Measurements from ENCODE around the gene AUP1.

Gene AUP1

DNA sequence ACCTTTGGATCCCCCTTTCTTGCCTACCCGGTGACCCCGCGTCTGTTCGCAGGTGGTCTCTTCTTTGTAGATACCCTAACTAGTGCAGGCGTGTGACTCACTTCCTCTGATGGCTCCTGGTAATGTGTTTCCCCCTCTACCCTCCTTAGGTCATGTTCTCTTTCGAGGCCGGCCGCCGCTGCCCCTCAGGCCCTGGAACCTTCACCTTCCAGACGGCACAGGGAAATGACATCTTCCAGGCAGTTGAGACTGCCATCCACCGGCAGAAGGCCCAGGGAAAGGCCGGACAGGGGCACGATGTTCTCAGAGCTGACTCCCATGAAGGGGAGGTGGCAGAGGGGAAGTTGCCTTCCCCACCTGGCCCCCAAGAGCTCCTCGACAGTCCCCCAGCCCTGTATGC, 26.7 kb upstream of the AUP1 start:
- DNase-seq: no peak

DNA sequence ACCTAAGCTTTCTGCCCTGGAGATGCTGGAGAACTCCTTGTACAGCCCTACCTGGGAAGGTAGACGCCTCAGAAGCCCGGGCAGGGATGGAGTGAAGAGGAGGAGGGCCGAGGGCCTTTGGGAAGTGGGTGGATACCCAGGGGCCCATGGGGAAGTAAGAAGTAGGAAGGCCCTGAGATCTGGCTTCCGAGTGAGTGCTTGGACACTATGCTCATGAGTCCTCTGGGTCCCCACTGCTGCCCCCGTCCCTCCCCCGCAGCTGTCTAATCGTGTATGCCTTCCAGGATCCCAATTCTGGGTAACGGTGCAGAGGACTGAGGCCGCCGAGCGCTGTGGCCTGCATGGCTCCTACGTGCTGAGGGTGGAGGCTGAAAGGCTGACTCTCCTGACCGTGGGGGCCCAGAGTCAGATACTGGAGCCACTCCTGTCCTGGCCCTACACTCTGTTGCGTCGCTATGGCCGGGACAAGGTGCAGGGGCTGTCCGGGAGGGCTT, 26.2 kb upstream of the AUP1 start:
- DNase-seq: no peak

DNA sequence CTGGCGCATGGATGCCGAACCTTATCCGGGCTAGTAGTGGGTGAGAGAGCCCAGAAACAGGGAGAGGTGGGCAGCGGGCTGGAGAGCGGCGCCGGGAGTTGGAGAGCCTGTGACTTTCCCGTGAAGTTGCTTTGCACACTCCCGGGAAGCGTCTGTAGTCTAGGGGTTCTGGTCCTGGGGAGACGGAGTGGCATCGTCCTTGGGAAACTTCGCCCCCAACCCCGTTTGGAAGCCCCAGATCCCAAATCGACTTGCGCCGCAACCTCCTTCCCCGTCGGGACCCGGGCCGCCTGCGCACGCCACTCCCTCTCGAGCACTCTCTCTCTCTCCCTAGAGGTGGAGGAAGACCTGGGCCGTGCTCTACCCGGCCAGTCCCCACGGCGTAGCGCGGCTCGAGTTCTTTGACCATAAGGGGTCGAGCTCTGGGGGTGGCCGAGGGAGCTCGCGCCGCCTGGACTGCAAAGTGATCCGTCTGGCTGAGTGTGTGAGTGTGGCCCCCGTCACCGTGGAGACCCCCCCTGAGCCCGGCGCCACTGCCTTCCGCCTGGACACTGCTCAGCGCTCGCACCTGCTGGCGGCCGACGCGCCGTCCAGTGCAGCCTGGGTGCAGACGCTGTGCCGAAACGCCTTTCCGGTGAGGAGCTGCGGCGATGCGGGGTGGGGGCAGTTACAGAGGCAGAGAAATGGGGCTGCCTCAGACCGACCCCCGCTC, 25.5 kb upstream of the AUP1 start:
- peak in 3 of 5 donors; percentile 24 to 47 (median 32) for DNase-seq

DNA sequence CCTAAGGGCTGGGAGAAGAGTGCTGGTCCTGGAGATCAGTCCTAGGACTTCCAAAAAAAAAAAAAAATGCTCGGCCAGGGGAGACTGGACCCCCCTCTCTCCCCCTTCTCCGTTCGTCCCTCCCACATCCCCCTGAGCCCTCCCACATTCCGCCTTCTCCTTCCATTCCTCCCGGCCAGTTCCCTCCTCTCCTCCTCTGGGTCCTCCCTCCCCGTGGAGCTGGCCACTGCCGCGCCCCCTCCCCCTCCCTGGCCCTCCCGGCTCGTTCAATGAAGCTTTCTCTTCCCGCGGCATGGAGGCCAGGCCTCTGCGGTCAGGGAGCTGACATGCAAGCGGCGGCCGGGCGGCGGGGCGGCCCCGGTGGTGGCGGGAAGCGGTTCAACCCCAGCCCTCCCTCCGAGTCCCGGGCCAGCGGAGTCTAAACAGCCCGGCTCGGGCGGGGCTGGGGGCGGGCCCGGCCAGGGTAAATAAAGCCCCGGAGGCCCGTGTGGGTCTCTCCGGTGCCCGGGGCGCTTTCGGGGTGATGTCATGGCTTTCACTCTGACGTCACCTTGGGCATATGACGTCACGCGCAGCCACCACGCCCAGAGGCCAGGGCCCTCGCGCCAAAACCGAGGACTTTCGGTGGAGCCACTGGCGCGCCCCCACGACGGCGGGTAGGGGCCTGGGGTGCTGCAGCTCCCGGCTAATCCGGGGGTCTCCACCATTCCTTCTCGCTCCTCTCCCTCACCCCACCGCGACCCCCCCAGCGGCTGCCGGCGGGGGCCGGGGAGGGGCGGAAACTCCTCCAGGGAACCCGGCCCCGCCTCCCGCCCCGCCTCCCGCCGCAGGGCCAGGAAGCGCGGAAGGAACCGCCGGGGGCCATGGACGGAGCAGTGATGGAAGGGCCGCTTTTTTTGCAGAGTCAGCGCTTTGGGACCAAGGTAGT, 24.6 kb upstream of the AUP1 start, which contains the start of the genes DOK1 and LOXL3:
Gene DOK1, plus strand, starts transcription at position 829 of the 928 bp plus-strand sequence. Its CDS starts 35 bp downstream, at position 864.
Gene LOXL3, minus strand, starts transcription at position 51 of the 928 bp plus-strand sequence. CDS start 1,308 bp downstream, outside the sequence.
- peak; percentile 75 to 85 (median 79) for DNase-seq

DNA sequence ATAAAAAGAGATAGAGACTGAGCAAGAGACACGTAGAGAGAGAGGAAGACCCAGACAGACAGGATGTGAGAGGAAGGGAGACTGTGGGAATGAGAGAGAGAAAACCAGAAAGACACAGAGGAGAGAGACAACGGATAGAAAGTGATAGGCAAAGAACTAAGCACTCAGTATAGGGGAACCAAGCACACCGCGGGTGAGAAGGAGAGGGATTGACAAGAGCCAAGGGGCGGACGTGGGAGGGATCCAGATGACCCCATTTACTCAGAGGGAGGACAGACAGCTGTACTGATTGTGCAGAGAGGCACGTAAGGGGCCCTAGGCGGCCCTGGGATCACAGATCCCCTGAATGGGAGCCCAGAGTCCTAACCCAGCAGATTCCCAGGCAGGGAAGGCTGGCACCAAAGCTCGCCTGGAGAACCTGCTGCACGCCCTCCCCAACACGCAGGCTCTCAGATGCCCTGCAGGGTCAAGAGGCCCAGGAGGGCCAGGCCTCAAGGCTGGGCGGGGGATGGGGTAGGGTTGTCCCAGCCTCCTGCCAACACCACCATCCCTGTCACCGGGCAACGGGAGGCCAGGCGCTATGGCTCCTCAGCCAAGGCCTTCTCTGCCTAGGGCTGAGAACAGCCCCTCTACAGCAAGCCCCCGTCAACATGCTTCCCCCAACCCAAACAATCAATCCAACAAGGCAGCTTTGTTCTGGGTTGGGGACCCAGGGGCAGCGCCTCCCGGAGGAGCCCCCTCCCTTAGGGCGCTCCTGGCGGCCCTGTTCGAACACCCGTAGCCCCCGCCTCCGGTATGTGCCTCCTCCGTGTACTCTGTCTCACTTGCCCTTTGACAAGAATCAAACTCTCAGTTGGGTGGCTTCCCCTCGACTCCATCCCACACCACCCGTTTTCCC, 23.7 kb upstream of the AUP1 start:
- DNase-seq: no peak

DNA sequence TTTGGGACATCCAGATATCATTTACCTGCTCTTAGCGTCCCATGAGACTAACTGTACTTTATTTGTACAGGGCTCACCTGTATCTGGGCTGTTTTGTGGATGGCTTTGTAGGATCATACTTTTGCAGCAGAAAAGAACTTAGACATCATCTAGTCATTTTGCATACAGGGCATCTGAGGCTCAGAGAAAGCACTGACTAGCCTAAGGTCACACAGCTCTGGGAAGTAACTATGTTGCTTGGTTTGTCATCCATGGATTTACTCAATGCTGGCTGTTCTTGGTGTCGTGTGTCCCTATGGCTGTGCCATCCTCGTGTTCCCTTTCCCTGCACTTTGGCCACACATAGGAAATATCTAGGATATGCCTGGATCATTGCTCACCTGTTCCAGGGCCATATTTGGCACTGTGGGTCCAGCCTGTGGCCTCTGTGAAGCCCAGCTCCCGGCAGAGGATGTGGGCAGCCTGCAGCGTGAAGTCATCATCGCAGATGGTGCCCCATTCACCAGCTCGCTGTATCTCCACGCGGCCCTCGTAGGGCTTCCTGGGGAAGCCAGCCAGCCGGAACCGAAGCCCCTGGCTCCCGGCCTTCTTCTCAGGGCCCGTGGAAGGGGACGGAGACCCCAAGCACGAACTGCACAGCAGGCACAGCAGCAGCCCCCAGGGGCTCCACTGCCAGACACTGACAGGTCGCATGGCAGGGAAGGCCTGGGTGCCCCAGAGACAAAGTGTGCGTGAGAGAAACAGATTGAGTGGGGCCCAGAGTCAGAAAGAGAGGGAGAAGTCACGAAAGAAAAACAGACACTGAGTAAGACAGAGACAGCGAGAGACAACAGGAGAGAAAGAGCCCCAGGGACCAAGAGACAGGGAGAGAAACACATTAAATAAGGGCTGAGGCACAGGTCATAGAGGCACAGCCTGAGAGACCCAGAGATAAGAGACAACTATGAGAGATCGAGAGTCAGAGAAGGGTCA, 22.7 kb upstream of the AUP1 start:
- no peak for DNase-seq

DNA sequence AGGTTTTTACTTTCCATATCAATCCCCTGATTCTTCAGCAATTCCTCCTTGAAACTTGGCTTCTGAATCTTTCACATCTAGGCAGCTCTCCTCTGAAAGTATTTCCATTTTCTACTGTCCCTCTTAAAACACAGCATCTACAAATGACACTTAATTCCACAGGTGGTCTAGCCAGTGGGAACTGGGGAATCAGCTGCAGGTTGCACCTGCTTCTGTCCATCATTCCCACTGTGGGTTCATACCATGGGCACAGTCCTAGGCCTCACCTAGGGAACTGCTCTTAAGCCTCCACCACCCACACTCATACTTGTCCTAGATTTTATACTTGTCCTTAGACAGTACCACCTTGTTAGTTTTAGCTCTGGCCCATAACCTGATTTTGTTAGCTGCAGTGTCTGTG, 22.0 kb upstream of the AUP1 start:
- no peak for DNase-seq

DNA sequence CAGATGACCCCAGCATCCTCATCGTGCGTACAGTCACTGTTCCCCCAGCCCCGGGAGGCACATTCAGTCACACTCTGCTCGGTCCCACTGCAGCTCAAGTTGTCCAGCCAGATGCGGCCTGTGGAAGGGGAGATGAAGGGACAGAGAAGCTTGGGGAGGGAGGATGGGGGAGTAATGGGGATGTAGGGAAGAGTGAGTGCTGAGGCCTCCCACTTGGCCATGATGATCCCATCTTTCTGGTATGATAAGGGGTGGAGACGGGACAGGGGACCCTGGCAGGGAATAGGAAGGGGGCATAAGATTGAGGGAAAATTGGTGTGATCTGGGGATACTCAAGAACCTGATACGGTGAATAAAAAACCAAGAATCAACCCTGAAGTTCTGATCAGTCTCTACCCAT, 20.7 kb upstream of the AUP1 start:
- no peak for DNase-seq

DNA sequence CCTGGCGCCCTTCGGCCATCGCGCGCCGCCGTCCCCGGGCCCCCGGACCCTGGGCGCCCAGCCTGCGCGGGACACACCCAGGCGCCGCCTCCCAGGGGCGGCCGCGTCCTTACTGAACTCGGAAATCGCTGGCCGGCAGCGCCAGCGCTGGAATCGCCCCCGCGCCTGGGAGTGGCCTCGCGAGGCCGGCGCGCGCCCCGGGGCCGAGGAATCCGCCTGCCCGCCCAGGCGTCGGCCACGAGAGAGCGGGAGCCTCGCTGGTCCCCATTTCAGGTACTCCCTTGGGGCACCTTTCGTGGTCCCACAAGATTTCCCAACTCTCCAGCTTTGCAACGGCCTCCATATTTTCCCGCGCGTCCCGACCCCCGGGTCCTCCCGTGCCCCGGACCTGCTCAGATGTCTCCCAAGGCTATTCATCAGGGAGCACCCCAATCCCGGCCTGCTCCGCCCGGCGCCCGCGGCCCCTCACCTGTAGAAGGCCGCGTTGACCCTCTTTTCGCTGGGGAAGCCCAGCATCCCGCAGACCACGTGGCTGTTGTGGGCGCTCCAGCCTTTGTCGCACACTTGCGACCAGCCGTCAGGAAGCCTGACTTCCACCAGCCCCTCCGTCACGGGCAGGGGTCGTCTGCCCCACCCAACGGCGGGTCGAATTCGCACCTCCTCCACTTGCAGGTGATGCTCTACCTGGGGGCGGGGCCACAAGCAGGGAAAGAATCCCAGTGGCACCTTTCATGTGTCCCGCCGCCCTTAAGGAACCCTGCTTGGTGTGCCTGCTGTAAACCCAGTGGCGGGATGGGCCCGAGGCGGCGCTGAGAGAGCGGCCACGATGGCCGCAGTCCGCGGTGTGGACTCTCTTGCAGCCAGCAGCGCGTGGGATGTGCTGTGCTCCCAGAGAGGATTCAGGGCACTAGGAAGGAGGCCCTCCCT, 19.7 kb upstream of the AUP1 start:
- no peak for DNase-seq

DNA sequence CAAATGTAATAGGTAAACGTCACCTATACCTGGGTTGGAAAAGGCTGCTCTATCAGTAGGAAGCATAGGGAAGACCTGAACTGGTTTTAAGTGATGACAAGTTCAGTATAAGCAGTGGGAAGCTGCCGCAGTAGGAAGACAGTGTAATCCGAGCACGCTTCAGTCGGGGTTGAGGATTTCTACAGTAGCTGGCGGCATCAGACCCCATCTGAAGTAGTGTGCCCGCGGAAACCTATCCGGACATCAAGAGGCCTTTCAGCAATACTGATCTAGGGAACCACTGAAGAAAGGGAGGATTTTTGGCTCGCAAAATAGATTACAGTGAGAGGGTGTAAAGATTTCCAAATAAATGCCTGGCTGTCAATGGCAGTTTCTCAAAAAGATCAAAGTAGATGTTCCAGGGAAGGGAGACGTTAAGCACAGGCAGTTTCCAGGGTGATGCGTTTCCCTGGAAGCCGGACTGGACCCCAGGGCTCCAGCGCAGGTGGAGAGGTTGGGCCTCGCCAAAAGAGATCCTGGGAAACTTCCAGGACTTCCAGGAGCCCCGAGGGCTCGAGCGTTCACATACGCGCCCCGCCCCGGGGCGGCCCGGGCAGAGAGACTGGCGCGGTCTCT, 18.9 kb upstream of the AUP1 start:
- DNase-seq: no peak

DNA sequence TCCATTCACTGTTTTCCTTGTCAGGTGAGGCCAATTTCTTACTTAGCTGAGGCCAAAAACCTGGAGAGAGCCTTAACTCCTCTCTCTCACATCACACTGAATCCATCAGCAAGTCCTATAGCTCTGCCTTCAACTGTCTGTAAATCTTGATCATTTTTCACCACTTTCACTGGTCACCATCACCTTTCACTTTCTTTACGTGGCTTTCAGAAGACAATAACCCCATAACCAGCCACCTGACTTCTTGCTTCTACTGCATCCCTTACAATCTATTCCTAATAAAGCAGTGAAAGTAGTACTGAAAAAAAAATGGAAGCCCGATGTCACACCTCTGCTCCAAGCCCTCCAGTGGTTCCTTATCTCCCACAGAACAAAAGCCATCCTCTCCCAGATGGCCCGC, 16.5 kb upstream of the AUP1 start:
- DNase-seq: no peak

DNA sequence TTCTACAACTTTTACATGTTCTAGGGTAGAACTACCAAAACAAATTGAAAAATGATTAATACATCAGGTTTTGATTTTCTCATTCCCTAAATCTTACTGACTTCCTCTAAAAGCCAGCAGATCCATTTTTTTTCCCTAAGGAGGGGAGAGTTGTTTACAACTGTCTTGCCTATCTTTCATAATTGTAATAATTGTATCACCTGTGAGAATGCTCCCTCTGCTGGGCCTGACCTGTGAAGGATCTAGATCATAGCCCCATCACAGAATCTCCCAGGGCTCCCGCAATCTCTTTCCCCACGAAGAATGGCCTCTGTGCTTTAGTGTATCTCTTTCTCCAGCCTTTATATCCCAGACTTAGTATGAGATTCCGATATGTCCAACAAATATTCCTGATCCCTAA, 15.1 kb upstream of the AUP1 start:
- no peak for DNase-seq

DNA sequence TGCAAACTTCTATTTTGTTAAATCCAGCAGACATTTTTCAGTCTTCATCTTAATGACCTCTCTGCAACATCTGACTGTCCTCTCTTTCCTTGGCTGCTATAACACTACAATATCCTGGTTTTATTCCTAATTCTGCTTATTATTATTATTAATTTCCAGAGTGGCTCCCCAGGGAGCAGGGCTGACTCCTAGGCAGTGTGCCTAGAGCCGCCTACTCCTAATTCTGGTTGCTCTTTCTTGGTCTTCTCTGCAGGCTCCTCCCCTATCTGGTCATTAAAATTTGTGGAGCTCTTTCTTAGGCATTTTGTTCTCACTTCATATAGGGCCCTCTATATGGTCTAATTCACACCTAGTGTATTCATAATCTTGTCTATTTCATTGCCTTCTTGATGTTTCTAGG, 13.5 kb upstream of the AUP1 start:
- DNase-seq: no peak

DNA sequence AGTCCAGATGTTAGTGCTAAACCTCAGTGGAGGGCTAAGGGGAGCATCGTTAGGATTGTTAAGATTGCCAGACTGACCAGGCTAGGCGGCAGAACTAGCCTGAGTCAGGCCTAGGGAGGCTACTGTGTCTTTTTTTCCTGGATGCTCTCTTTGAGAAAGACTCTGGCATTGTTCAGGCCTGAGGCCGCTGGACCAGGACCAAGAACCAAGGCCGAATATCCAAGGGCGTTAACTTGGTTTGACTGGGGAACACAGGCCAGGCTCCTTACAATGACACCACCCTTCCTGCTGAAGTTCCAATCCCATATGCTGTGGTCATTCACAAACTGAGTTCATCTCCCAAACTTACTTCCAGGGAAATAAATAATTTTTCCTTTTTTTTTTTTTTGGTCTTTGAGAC, 10.8 kb upstream of the AUP1 start:
- DNase-seq: no peak

DNA sequence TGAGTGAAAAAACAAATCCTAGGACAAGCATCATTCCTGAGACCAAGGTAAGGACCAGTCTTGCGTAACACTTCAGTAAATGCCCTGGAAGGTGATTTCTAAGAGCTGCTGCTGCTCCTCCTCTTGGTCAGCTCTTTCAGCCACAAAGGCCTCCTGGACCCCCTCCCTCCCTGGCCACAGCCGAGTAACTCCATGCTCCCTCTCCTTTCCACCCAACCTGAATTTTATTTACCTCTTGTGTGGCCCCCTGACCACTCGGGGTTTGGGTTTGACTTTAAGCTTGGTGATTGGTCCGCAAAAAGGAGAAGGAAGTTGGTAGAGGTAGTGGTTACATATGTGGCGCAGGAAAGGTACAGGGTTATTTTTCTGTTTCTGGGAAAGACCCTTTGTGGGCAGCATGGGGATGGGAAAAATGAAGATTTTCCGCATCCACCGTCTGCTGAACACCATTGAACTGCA, 9.4 kb upstream of the AUP1 start:
- DNase-seq: no peak

DNA sequence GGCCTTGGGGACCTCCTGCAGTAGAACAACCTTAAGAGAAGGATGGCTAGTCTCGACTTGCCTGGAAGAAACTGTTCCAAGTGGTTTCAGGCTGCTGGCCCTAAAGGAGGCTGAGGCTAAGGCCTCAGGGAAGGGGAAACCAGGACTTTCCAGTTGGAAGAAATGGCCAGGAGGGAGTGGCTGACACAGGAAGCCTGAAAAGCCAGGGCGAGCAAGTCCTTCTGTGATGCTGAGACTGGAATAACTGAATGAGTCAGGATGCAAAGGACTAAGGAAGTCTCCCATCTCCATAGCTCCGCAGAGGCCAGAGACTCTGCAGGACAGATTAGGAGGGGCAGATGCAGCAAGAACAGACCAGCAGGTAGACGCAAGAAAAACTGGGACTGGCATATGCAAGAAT, 7.6 kb upstream of the AUP1 start:
- no peak for DNase-seq

DNA sequence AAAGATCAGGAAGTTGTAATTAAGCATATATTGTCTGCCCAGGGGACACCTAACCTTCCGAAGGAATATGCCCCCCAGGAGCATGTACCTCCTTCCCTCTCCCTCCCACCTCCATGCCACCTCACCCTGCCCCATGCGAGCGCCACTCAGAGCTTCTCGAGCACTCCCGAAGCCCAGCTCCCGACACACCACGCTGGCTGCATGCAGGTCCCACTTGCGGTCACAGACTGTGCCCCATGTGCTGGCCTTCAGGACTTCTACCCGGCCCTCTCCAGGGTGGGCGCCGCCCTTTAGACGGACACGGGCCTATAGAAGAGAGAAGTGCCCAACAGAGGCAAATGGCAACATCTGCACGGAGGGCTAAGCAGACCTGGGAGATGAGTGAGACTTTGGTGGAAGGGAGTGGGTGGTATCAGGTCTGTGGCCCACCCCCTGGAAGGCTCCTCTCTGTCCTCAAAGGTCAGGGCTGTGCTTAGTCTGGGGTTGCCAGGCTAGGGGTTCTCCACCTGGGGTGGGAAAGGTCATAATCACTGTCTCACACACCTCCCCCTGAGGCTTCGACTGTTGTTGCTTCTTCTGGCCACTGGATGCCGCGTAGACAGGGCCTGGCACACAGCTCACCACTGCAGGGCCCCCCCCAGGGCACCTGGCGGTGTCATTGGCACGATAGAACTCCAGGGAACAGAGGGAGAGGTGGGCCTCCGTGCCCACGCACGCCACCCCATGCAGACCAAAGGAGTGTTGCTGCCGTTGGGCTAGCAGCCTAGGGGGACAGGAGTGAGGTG, 6.9 kb upstream of the AUP1 start:
- DNase-seq: no peak

DNA sequence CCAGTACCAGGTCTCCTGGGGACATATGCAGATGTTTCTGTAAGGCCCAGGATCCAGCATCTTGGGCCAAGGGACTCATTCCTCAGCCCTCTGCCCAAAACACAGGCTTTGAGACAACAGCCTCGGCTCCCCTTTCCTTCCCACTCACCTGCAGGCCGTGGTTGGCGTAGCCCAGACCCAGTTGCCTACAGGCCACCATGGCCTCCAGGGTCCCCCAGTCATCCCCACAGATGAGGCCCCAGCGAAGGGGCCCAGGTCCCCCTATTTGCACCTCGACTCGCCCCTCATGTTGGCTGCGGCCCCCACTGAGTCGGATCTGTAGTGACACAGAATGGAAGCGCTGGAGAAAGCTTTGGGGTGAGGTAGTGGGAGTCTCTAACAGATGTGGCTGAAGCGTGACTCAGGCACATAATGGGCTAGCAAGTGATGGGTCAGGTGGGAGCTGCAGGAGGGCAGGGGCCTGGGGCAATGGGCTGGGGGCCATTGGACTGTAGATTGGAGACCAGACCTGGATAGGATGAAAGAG, 6.0 kb upstream of the AUP1 start:
- DNase-seq: no peak

DNA sequence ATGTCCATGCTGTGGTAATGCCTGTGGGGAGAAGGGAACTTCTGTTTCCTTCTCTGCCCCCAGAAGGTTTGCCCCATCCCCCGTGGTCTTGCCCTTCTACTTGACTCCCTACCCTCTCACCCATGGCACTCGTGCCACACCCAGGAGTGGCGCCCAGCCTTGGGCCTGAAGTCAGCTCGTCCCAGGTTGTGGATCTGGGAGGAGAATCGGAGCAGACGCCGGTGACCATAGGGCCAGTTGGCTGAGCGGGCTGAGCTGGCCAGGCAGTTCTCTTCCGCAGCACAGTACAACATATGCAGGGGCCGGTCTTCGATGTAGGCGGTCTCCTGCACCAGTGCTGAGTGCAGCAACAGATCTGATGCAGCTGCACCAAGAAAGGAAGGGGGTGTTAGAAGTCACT, 4.9 kb upstream of the AUP1 start:
- no peak for DNase-seq
